Measurements from ENCODE around the gene CDKN2AIPNL. TPM values are rescaled to one million over a fixed set of nuclear protein-coding genes. Genes with fewer than 3 reads are reported as not detected.

Gene CDKN2AIPNL
- total RNA-seq, 1 donor from 2014 or later = 35.6 TPM

- Mint-ChIP-seq H3K27me3 (ENCODE audit: insufficient read depth) (peaks cover 6% of the 10 kb centered on the region), H3K36me3 (ENCODE audit: low read depth) (no peaks in the 10 kb centered on the region), H3K27ac (no peak overlapping the region), H3K4me3 (no peak overlapping the region), H3K4me1 (ENCODE audit: low read depth) (no peaks in the 10 kb centered on the region), H3K9me3 (no peaks in the 10 kb centered on the region)
- intact Hi-C loops (cut with micrococcal nuclease) = no loop called here
- no peak for DNase-seq (ENCODE audit: low spot score)
Observed at GRCh38 chr5:134449167-134449566, 37.5 kb upstream of the CDKN2AIPNL start.

- no peaks in the 10 kb centered on the region for H3K4me1 Mint-ChIP-seq (ENCODE audit: low read depth)
- DNase-seq (ENCODE audit: low spot score) = no peak
- intact Hi-C loops (cut with micrococcal nuclease) = no loop called here
- H3K27ac Mint-ChIP-seq = no peak overlapping the region
- H3K9me3 Mint-ChIP-seq = no peaks in the 10 kb centered on the region
- no peaks in the 10 kb centered on the region for H3K36me3 Mint-ChIP-seq (ENCODE audit: low read depth)
- peaks cover 2% of the 10 kb centered on the region for H3K27me3 Mint-ChIP-seq (ENCODE audit: insufficient read depth)
- no peak overlapping the region for H3K4me3 Mint-ChIP-seq
Observed at GRCh38 chr5:134447815-134448520, 36.3 kb upstream of the CDKN2AIPNL start.

GRCh38 chr5:134446938-134447337 is 35.3 kb upstream of the CDKN2AIPNL start:
- Mint-ChIP-seq H3K27me3 (ENCODE audit: insufficient read depth) (peaks cover 2% of the 10 kb centered on the region), H3K36me3 (ENCODE audit: low read depth) (no peaks in the 10 kb centered on the region), H3K4me3 (no peak overlapping the region), H3K9me3 (no peaks in the 10 kb centered on the region), H3K4me1 (ENCODE audit: low read depth) (no peaks in the 10 kb centered on the region), H3K27ac (no peak overlapping the region)
- intact Hi-C loops (cut with micrococcal nuclease) = no loop called here
- DNase-seq (ENCODE audit: low spot score) = no peak

- no peaks in the 10 kb centered on the region for H3K4me1 Mint-ChIP-seq (ENCODE audit: low read depth)
- H3K4me3 Mint-ChIP-seq = no peak overlapping the region
- peaks cover 2% of the 10 kb centered on the region for H3K27me3 Mint-ChIP-seq (ENCODE audit: insufficient read depth)
- DNase-seq (ENCODE audit: low spot score) = no peak
- no peaks in the 10 kb centered on the region for H3K36me3 Mint-ChIP-seq (ENCODE audit: low read depth)
- no peak overlapping the region for H3K27ac Mint-ChIP-seq
- intact Hi-C loops (cut with micrococcal nuclease) = no loop called here
- H3K9me3 Mint-ChIP-seq = no peaks in the 10 kb centered on the region
Observed at GRCh38 chr5:134445856-134446818, 34.5 kb upstream of the CDKN2AIPNL start.

GRCh38 chr5:134444941-134445471 is 33.3 kb upstream of the CDKN2AIPNL start:
- DNase-seq (ENCODE audit: low spot score) = no peak
- no peaks in the 10 kb centered on the region for H3K4me1 Mint-ChIP-seq (ENCODE audit: low read depth)

GRCh38 chr5:134440201-134440755 is 28.6 kb upstream of the CDKN2AIPNL start:
- Mint-ChIP-seq H3K27ac (no peak overlapping the region), H3K4me1 (ENCODE audit: low read depth) (peaks cover 14% of the 10 kb centered on the region), H3K36me3 (ENCODE audit: low read depth) (no peaks in the 10 kb centered on the region), H3K4me3 (no peak overlapping the region), H3K9me3 (no peaks in the 10 kb centered on the region), H3K27me3 (ENCODE audit: insufficient read depth) (peaks cover under 1% of the 10 kb centered on the region)
- DNase-seq (ENCODE audit: low spot score) = no peak
- intact Hi-C loops (cut with micrococcal nuclease) = no loop called here

More at GRCh38 chr5:134444941-134445471, 33.3 kb upstream of the CDKN2AIPNL start:
- Mint-ChIP-seq H3K9me3 (no peaks in the 10 kb centered on the region), H3K27ac (no peak overlapping the region), H3K27me3 (ENCODE audit: insufficient read depth) (peaks cover 2% of the 10 kb centered on the region), H3K36me3 (ENCODE audit: low read depth) (no peaks in the 10 kb centered on the region), H3K4me3 (no peak overlapping the region)
- intact Hi-C loops (cut with micrococcal nuclease) = no loop called here

- intact Hi-C loops (cut with micrococcal nuclease) = loop anchor here (5.0 kb wide), 1 partner anchor 63 kb away; no protein-coding TSS in a partner anchor
- Mint-ChIP-seq H3K4me1 (ENCODE audit: low read depth) (peaks cover 14% of the 10 kb centered on the region), H3K4me3 (no peak overlapping the region), H3K27me3 (ENCODE audit: insufficient read depth) (no peaks in the 10 kb centered on the region), H3K27ac (no peak overlapping the region), H3K36me3 (ENCODE audit: low read depth) (no peaks in the 10 kb centered on the region), H3K9me3 (no peaks in the 10 kb centered on the region)
- no peak for DNase-seq (ENCODE audit: low spot score)
Observed at GRCh38 chr5:134439210-134439654, 27.6 kb upstream of the CDKN2AIPNL start.

GRCh38 chr5:134438721-134439123 is 27.0 kb upstream of the CDKN2AIPNL start:
- Mint-ChIP-seq H3K27me3 (ENCODE audit: insufficient read depth) (no peaks in the 10 kb centered on the region), H3K27ac (no peak overlapping the region), H3K4me3 (no peak overlapping the region), H3K9me3 (no peaks in the 10 kb centered on the region), H3K36me3 (ENCODE audit: low read depth) (no peaks in the 10 kb centered on the region), H3K4me1 (ENCODE audit: low read depth) (peaks cover 14% of the 10 kb centered on the region)
- DNase-seq (ENCODE audit: low spot score) = no peak
- intact Hi-C loops (cut with micrococcal nuclease) = loop anchor here (5.0 kb wide), 1 partner anchor 64 kb away; no protein-coding TSS in a partner anchor

GRCh38 chr5:134437847-134438581 is 26.3 kb upstream of the CDKN2AIPNL start:
- Mint-ChIP-seq H3K4me3 (no peak overlapping the region), H3K9me3 (no peaks in the 10 kb centered on the region), H3K27me3 (ENCODE audit: insufficient read depth) (no peaks in the 10 kb centered on the region), H3K4me1 (ENCODE audit: low read depth) (peaks cover 14% of the 10 kb centered on the region), H3K36me3 (ENCODE audit: low read depth) (no peaks in the 10 kb centered on the region), H3K27ac (no peak overlapping the region)
- DNase-seq (ENCODE audit: low spot score) = no peak
- intact Hi-C loops (cut with micrococcal nuclease) = loop anchor here (1.0 to 5.0 kb wide), 3 partner anchors 26 to 87 kb away; partner anchors contain the start of gene JADE2

- Mint-ChIP-seq H3K27ac (peak overlapping the region; percentile 77), H3K4me3 (no peak overlapping the region), H3K36me3 (ENCODE audit: low read depth) (no peaks in the 10 kb centered on the region), H3K9me3 (no peaks in the 10 kb centered on the region), H3K27me3 (ENCODE audit: insufficient read depth) (no peaks in the 10 kb centered on the region), H3K4me1 (ENCODE audit: low read depth) (peaks cover 20% of the 10 kb centered on the region)
- intact Hi-C loops (cut with micrococcal nuclease) = loop anchor here (1.0 to 5.0 kb wide), 3 partner anchors 25 to 88 kb away; partner anchors contain the start of gene JADE2
- DNase-seq (ENCODE audit: low spot score) = no peak
Observed at GRCh38 chr5:134437340-134437846, 25.7 kb upstream of the CDKN2AIPNL start.

- peak overlapping the region; percentile 10 for H3K4me3 Mint-ChIP-seq
- peaks cover 2% of the 10 kb centered on the region for H3K27me3 Mint-ChIP-seq (ENCODE audit: insufficient read depth)
- H3K27ac Mint-ChIP-seq = peak overlapping the region; percentile 77
- H3K9me3 Mint-ChIP-seq = no peaks in the 10 kb centered on the region
- H3K4me1 Mint-ChIP-seq (ENCODE audit: low read depth) = peaks cover 26% of the 10 kb centered on the region
- H3K36me3 Mint-ChIP-seq (ENCODE audit: low read depth) = no peaks in the 10 kb centered on the region
- intact Hi-C loops (cut with micrococcal nuclease) = loop anchor here (1.0 to 5.0 kb wide), 3 partner anchors 24 to 89 kb away; partner anchors contain the start of gene JADE2
- DNase-seq (ENCODE audit: low spot score) = peak; percentile 51
Observed at GRCh38 chr5:134436523-134437339, 25.1 kb upstream of the CDKN2AIPNL start.
